MM.1S (cell line): ENCODE measurements around the gene FAM200C.

Source experiments
- CTCF ChIP-seq: fragments of 300-600 bp; sonication (generic); IDR thresholded peaks from 2 replicates; pipeline ENCODE4 v1.5.1; 2016; ENCODE audit warnings: antibody characterized with exemption, low read length, mixed read lengths
- EZH2phosphoT487 ChIP-seq: fragments of 300-600 bp; sonication (generic); IDR thresholded peaks from 2 replicates; pipeline ENCODE4 v1.6.1; 2018; ENCODE audit warnings: antibody characterized with exemption, low read length

DNA sequence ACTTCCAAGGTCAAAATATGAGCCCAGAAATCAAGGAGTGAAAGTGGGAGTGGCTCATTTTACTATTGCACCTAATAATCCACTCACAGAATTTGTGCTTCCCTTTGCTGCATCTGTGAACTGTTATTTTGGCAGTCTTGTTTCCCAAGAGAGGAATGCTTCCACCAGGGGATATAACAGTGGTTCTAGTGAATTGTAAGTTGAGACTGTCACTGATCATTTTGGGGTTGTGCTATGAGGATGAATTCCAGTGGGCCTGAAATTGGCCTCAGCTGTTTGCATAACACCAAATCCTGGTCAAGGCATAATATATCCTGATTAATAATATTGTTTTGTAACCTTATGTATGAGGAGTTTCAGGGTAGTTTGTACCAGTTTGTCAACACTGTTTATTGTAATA, 14.4 kb downstream of the FAM200C start:
- no peak for TF ChIP-seq CTCF
- no peak for TF ChIP-seq EZH2phosphoT487
